ENCODE measurements around the gene RABGAP1L. TPM values are rescaled to one million over a fixed set of nuclear protein-coding genes. Genes with fewer than 3 reads are reported as not detected.

The RABGAP1L gene
- total RNA-seq, 1 experiment from 2014 or later = 57.4 TPM

DNA sequence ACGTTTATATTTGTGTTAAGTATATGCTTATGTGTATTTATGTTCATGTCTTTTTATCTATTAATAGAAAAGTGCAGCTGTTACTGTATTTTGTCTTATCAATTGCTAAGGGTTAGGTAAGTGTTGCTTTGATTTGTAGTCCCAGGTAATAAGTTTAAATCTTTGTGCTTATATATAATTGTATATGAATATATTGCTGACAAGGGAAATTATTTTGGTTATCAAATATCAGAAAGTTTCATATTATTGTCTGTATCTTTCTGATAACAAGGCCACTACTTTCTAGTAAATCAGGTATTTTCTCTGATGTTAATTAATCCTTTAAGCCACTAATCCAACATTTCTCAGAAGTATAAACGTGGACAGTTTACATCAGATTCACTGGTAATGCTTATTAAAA, 309.7 kb downstream of the RABGAP1L start:
- Histone ChIP-seq H3K4me1 (replicated peaks; ENCODE audit: insufficient read depth) (no peaks in the 10 kb centered on the region), H3K27me3 (ENCODE audit: insufficient read depth, low read depth) (no peaks in the 10 kb centered on the region), H3K4me2 (no peak overlapping the region), H3F3A (ENCODE audit: insufficient read depth, low read depth) (no peaks in the 10 kb centered on the region), H3K36me3 (ENCODE audit: low read depth) (no peaks in the 10 kb centered on the region), H3K9me3 (ENCODE audit: insufficient read depth, low read depth) (no peaks in the 10 kb centered on the region), H3K4me3 (no peak overlapping the region), H3K27ac (no peak overlapping the region), H4K20me1 (ENCODE audit: insufficient read depth) (no peaks in the 10 kb centered on the region), H3K79me2 (ENCODE audit: low read depth) (no peaks in the 10 kb centered on the region), H2AFZ (no peak overlapping the region), H3K9me2 (ENCODE audit: insufficient read depth) (no peaks in the 10 kb centered on the region)
- intact Hi-C loops (cut with micrococcal nuclease; ENCODE audit: unreplicated experiment) = loop anchor here (2.0 kb wide), 1 partner anchor 24 kb away; no protein-coding TSS in a partner anchor
- no peak for DNase-seq
- BruUV-seq (replicated peaks) = no TSS peak
- CTCF ChIA-PET = no interaction called here
- no peak for TF ChIP-seq EZH2 (IDR thresholded peaks at IDR 0.05; ENCODE audit: low read depth)
- TF ChIP-seq, protein P1, sequence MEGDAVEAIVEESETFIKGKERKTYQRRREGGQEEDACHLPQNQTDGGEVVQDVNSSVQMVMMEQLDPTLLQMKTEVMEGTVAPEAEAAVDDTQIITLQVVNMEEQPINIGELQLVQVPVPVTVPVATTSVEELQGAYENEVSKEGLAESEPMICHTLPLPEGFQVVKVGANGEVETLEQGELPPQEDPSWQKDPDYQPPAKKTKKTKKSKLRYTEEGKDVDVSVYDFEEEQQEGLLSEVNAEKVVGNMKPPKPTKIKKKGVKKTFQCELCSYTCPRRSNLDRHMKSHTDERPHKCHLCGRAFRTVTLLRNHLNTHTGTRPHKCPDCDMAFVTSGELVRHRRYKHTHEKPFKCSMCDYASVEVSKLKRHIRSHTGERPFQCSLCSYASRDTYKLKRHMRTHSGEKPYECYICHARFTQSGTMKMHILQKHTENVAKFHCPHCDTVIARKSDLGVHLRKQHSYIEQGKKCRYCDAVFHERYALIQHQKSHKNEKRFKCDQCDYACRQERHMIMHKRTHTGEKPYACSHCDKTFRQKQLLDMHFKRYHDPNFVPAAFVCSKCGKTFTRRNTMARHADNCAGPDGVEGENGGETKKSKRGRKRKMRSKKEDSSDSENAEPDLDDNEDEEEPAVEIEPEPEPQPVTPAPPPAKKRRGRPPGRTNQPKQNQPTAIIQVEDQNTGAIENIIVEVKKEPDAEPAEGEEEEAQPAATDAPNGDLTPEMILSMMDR (conservative IDR thresholded peaks at IDR 0.05) = no peak
- POLR2A ChIA-PET (ENCODE audit: unreplicated experiment) = interaction anchor here (0.6 kb wide), 1 partner anchor 17 kb away, joined by 8 read pairs; no protein-coding TSS in a partner anchor

DNA sequence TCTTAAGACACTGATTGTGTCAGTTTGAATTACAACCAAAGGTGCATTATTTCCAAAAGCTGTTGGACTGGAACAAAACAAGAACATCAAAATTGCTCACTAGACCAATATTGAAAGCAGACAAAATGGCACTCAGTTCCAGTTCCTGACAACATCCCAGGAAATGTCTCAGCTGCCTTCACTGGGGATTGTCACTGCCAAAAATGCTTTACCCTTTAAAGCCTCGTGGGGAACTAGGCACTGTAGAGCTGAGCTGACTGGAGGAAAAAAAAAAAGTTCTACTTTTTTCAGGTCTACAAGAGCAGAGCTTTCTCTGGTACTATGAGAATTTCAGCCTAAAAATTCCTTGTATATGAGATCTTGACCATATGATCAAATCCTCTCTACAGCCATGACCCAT, 310.4 kb downstream of the RABGAP1L start:
- H3F3A ChIP-seq (ENCODE audit: insufficient read depth, low read depth) = no peaks in the 10 kb centered on the region
- H3K4me3 ChIP-seq = no peak overlapping the region
- ChIA-PET POLR2A (ENCODE audit: unreplicated experiment) (interaction anchor here (0.6 kb wide), 1 partner anchor 18 kb away, joined by 8 read pairs; no protein-coding TSS in a partner anchor), CTCF (no interaction called here)
- no peaks in the 10 kb centered on the region for H3K9me3 ChIP-seq (ENCODE audit: insufficient read depth, low read depth)
- no peaks in the 10 kb centered on the region for H3K27me3 ChIP-seq (ENCODE audit: insufficient read depth, low read depth)
- no TSS peak for BruUV-seq (replicated peaks)
- no peak for TF ChIP-seq EZH2 (IDR thresholded peaks at IDR 0.05; ENCODE audit: low read depth)
- TF ChIP-seq, protein P1 (conservative IDR thresholded peaks at IDR 0.05) = no peak
- H3K27ac ChIP-seq = no peak overlapping the region
- H3K79me2 ChIP-seq (ENCODE audit: low read depth) = no peaks in the 10 kb centered on the region
- no peak overlapping the region for H2AFZ ChIP-seq
- no peak for DNase-seq
- intact Hi-C loops (cut with micrococcal nuclease; ENCODE audit: unreplicated experiment) = loop anchor here (2.0 kb wide), 1 partner anchor 23 kb away; no protein-coding TSS in a partner anchor
- H3K36me3 ChIP-seq (ENCODE audit: low read depth) = no peaks in the 10 kb centered on the region
- H3K9me2 ChIP-seq (ENCODE audit: insufficient read depth) = no peaks in the 10 kb centered on the region
- no peak overlapping the region for H3K4me2 ChIP-seq
- H4K20me1 ChIP-seq (ENCODE audit: insufficient read depth) = no peaks in the 10 kb centered on the region
- no peaks in the 10 kb centered on the region for H3K4me1 ChIP-seq (replicated peaks; ENCODE audit: insufficient read depth)

DNA sequence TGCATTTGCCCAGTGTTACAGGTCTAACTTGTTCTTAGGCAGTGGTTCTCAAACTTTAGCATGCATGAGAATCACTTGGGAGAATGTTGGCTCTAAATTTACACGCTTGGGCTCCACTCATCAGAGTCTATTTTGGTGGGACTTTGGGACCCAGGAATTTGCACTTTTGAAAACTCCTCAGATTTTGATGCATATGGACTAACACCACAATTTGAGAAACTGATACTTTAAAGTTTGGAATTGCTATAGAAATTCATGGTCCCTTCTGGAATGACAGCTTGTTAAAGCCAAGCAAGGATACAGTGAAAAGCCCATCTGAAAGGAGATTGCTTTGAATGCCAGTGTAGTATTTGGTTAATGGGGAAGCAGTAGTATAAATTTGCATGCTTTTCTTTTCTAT, 320.0 kb downstream of the RABGAP1L start:
- Histone ChIP-seq H4K20me1 (ENCODE audit: insufficient read depth) (no peaks in the 10 kb centered on the region), H3K9me2 (ENCODE audit: insufficient read depth) (no peaks in the 10 kb centered on the region), H2AFZ (no peak overlapping the region), H3K4me3 (no peak overlapping the region), H3K36me3 (ENCODE audit: low read depth) (no peaks in the 10 kb centered on the region), H3K27ac (no peak overlapping the region), H3K27me3 (ENCODE audit: insufficient read depth, low read depth) (no peaks in the 10 kb centered on the region), H3K79me2 (ENCODE audit: low read depth) (no peaks in the 10 kb centered on the region), H3F3A (ENCODE audit: insufficient read depth, low read depth) (no peaks in the 10 kb centered on the region), H3K4me2 (no peak overlapping the region), H3K9me3 (ENCODE audit: insufficient read depth, low read depth) (no peaks in the 10 kb centered on the region), H3K4me1 (replicated peaks; ENCODE audit: insufficient read depth) (no peaks in the 10 kb centered on the region)
- ChIA-PET CTCF (no interaction called here), POLR2A (ENCODE audit: unreplicated experiment) (no interaction called here)
- BruUV-seq (replicated peaks) = no TSS peak
- intact Hi-C loops (cut with micrococcal nuclease; ENCODE audit: unreplicated experiment) = no loop called here
- DNase-seq = no peak
- TF ChIP-seq EZH2 (IDR thresholded peaks at IDR 0.05; ENCODE audit: low read depth) = no peak
- TF ChIP-seq, protein P1 (conservative IDR thresholded peaks at IDR 0.05) = no peak
